GM12878 (cell line): ENCODE measurements around the gene CCNDBP1. TPM values are rescaled to one million over a fixed set of nuclear protein-coding genes. Genes with fewer than 3 reads are reported as not detected.

Source experiments
- ATAC-seq: fragments of 200-7000 bp; cut with Tn5 transposase; 3 replicates; pipeline ENCODE4 v1.9.1; 2020; ENCODE audit warnings: mild to moderate bottlenecking, moderate library complexity
- BruUV-seq: library from RNA; stranded (reverse); fragments of 400-500 nt; replicated peaks from 2 replicates; lab custom pipeline; 2021; lab: Mats Ljungman, UMichigan
- CTCF ChIA-PET: fragments of 300-600 bp; sonication (Branson Sonifier 250); formaldehyde crosslinking; extraction: SDS; loops from one replicate; lab custom pipeline; 2021; ENCODE audit warnings: inconsistent platforms; lab: Yijun Ruan, JAX
- POLR2A ChIA-PET: fragments of 350-600 bp; formaldehyde crosslinking; extraction: SDS; loops from one replicate; lab custom pipeline; 2021; ENCODE audit warnings: inconsistent platforms; lab: Charles Lee
- RAD21 ChIA-PET: fragments of 300-600 bp; sonication (Branson Sonifier 250); formaldehyde crosslinking; loops from one replicate; lab custom pipeline; 2023; ENCODE audit warnings: antibody characterized with exemption; ENCODE audit not compliant: unreplicated experiment; lab: Charles Lee
- SMC1A ChIA-PET: fragments of 300-600 bp; sonication (Branson Sonifier 250); formaldehyde crosslinking; loops from one replicate; lab custom pipeline; 2023; ENCODE audit not compliant: unreplicated experiment, uncharacterized antibody; lab: Charles Lee
- DNase-seq: peaks from one replicate; pipeline ENCODE4 v3.0.0-alpha.2; 2011; ENCODE audit warnings: low read depth, low spot score
- FAIRE-seq: peaks from 3 replicates; lab custom pipeline; 2011; peaks lifted over from hg19 to GRCh38; lab: Jason Lieb, UNC
- H2AFZ ChIP-seq: 2 replicates; pipeline ENCODE4 v1.6.0; 2011; ENCODE audit warnings: low read depth, low read length, control low read depth; ENCODE audit not compliant: control insufficient read depth
- H3K27ac ChIP-seq: 2 replicates; pipeline ENCODE4 v1.5.1; 2011; ENCODE audit warnings: control low read depth; ENCODE audit not compliant: control insufficient read depth, insufficient read depth
- H3K27me3 ChIP-seq, 2 experiments: replicated peaks in 1 of 2; 2 replicates each; pipeline versions ENCODE4 v1.6.0 to v1.6.1; 2011; ENCODE audit warnings: low read length in 1 of 2; ENCODE audit not compliant: control insufficient read depth in 2 of 2, insufficient read depth in 2 of 2
- H3K36me3 ChIP-seq, 2 experiments: 2 replicates each; pipeline ENCODE4 v1.5.1; 2011; ENCODE audit warnings: low read length in 1 of 2; ENCODE audit not compliant: control insufficient read depth in 2 of 2, insufficient read depth in 2 of 2
- H3K4me1 ChIP-seq: 2 replicates; pipeline ENCODE4 v1.6.1; 2011; ENCODE audit warnings: mild to moderate bottlenecking, low read length, moderate library complexity, mixed read lengths; ENCODE audit not compliant: control insufficient read depth, insufficient read depth
- H3K4me2 ChIP-seq: 2 replicates; pipeline ENCODE4 v1.6.0; 2011; ENCODE audit warnings: control low read depth; ENCODE audit not compliant: control insufficient read depth, insufficient read depth
- H3K4me3 ChIP-seq: fragments of 200-600 bp; sonication (generic); 2 replicates; pipeline ENCODE4 v1.5.1; 2016
- H3K79me2 ChIP-seq: 2 replicates; pipeline ENCODE4 v1.6.0; 2011; ENCODE audit warnings: low read length; ENCODE audit not compliant: control insufficient read depth, insufficient read depth
- H3K9ac ChIP-seq: 2 replicates; pipeline ENCODE4 v1.8.0; 2011; ENCODE audit warnings: low read length, control low read depth, mixed read lengths; ENCODE audit not compliant: control insufficient read depth, insufficient read depth
- H3K9me3 ChIP-seq: replicated peaks from 3 replicates; pipeline ENCODE4 v1.5.1; 2011; ENCODE audit warnings: mild to moderate bottlenecking, low read length; ENCODE audit not compliant: control insufficient read depth, insufficient read depth
- H4K20me1 ChIP-seq: 2 replicates; pipeline ENCODE4 v1.6.0; 2011; ENCODE audit not compliant: control insufficient read depth, insufficient read depth
- BCL11A ChIP-seq: IDR thresholded peaks from 2 replicates; pipeline ENCODE4 v1.6.1; 2011; ENCODE audit warnings: low read depth, low read length
- CBX3 ChIP-seq: fragments of 200-600 bp; sonication (generic); IDR thresholded peaks from 2 replicates; pipeline ENCODE4 v1.6.1; 2016; ENCODE audit warnings: low read depth, borderline replicate concordance
- CHD2 ChIP-seq: IDR thresholded peaks from 2 replicates; pipeline ENCODE4 v1.6.1; 2011; ENCODE audit warnings: low read depth, low read length, improper control_type of control experiment, borderline replicate concordance
- CREM ChIP-seq: IDR thresholded peaks from 2 replicates; pipeline ENCODE4 v1.6.1; 2014; ENCODE audit warnings: antibody characterized with exemption, low read depth
- CTCF ChIP-seq, 3 experiments: IDR thresholded peaks in 2 of 3; conservative IDR thresholded peaks in 1 of 3; 2 replicates each; pipeline ENCODE4 v1.5.1; 2011; ENCODE audit warnings: low read depth in 3 of 3, low read length in 3 of 3, mild to moderate bottlenecking in 3 of 3, control low read depth in 2 of 3, moderate library complexity in 2 of 3, inconsistent platforms in 1 of 3, mixed read lengths in 1 of 3; ENCODE audit not compliant: control insufficient read depth in 2 of 3, insufficient read depth in 1 of 3; ENCODE audit errors: extremely low read depth in 1 of 3
- CUX1 ChIP-seq: IDR thresholded peaks from 2 replicates; pipeline ENCODE4 v1.6.1; 2012; ENCODE audit warnings: improper control_type of control experiment, low read depth, low read length; ENCODE audit not compliant: insufficient replicate concordance
- HDAC6 ChIP-seq: fragments of 200-600 bp; sonication (generic); IDR thresholded peaks from one replicate; pipeline ENCODE4 v1.8.0; 2017; ENCODE audit warnings: antibody characterized with exemption; ENCODE audit not compliant: unreplicated experiment
- KAT2A ChIP-seq: conservative IDR thresholded peaks from 2 replicates; pipeline ENCODE4 v1.6.1; 2011; ENCODE audit warnings: low read depth, low read length; ENCODE audit not compliant: control insufficient read depth
- NFYA ChIP-seq: IDR thresholded peaks from 2 replicates; pipeline ENCODE4 v1.6.1; 2011; ENCODE audit warnings: low read depth, mild to moderate bottlenecking, low read length, improper control_type of control experiment, borderline replicate concordance
- RCOR1 ChIP-seq: conservative IDR thresholded peaks from 2 replicates; pipeline ENCODE4 v1.6.1; 2012; ENCODE audit warnings: low read depth, low read length, improper control_type of control experiment
- SMARCA5 ChIP-seq: fragments of 450-650 bp; IDR thresholded peaks from 2 replicates; pipeline ENCODE4 v1.6.1; 2017; ENCODE audit warnings: mild to moderate bottlenecking
- TBL1XR1 ChIP-seq: IDR thresholded peaks from 2 replicates; pipeline ENCODE4 v1.6.1; 2012; ENCODE audit warnings: low read depth, low read length, improper control_type of control experiment
- TCF12 ChIP-seq: IDR thresholded peaks from 2 replicates; pipeline ENCODE4 v1.6.1; 2011; ENCODE audit warnings: low read depth, mild to moderate bottlenecking, low read length
- TCF7 ChIP-seq: IDR thresholded peaks from 2 replicates; pipeline ENCODE4 v1.6.1; 2014; ENCODE audit warnings: antibody characterized with exemption, borderline replicate concordance
- YBX1 ChIP-seq: fragments of 450-650 bp; IDR thresholded peaks from 2 replicates; pipeline ENCODE4 v1.6.1; 2016; ENCODE audit warnings: antibody characterized with exemption
- ZNF274 ChIP-seq: IDR thresholded peaks from one replicate; pipeline ENCODE4 v1.8.0; 2011; ENCODE audit not compliant: insufficient read length, insufficient read depth
- WGBS: methylation state at CpG from one replicate; pipeline ENCODE4 v1.1.6; 2016; ENCODE audit warnings: low lambda C conversion rate; ENCODE audit not compliant: insufficient replicate concordance, insufficient coverage; ENCODE audit errors: missing lambda C conversion rate; 5-methylcytosine and 5-hydroxymethylcytosine counted together
- in situ Hi-C: fragments of 300-500 bp; cut with MboI; formaldehyde crosslinking; loops from 9 replicates; pipeline ENCODE4 v1.14.3; 2018; ENCODE audit warnings: mixed read lengths
- intact Hi-C: fragments of 100-400 bp; cut with micrococcal nuclease; formaldehyde crosslinking; loops from one replicate; pipeline ENCODE4 v1.14.2; 2022; ENCODE audit not compliant: unreplicated experiment
- polyA plus RNA-seq, 11 experiments: library from polyadenylated mRNA; depleted of rRNA in 4 of 11; unstranded in 6 of 11; stranded (reverse) in 5 of 11; fragments of >200 nt; fragmentation: Nextera tagmentation in 4 of 11; fragmentation: Illumina TruSeq in 1 of 11; extraction: Ambion mirVana in 4 of 11; extraction: Trizol in 1 of 11; gene quantifications; 1 replicate in 1 of 11; 2 replicates in 10 of 11; pipeline versions ENCODE4 v1.2.1 to v1.2.3, GENCODE V29; 2011 to 2016; ENCODE audit warnings: inconsistent platforms in 2 of 11, missing spikeins in 2 of 11, low read depth in 1 of 11
- total RNA-seq, 4 experiments: library from RNA; depleted of rRNA in 3 of 4; stranded (reverse); fragments of >200 nt in 3 of 4; fragmentation: Illumina TruSeq in 1 of 4; extraction: Trizol in 1 of 4; gene quantifications; 2 replicates each; pipeline versions ENCODE4 v1.2.1 to v1.2.3, GENCODE V29; 2013 to 2021

CCNDBP1 gene
- total and polyA plus RNA-seq, 10 of the 15 experiments (the other 5 are each of a cell fraction or from before 2014, with no cell fraction given): 30.1 to 86.7 (median 42.2) TPM

GRCh38 chr15:43190178-43190577, 5.0 kb downstream of the CCNDBP1 start:
- H3K79me2 ChIP-seq: peaks cover 15% of the 10 kb centered on the region
- TF ChIP-seq TBL1XR1 (no peak), BCL11A (no peak), ZNF274 (no peak), YBX1 (no peak), CUX1 (no peak), RCOR1 (no peak), CTCF (IDR thresholded peaks at IDR 0.05 in 2 of 3, conservative IDR thresholded peaks at IDR 0.05 in 1 of 3; ENCODE audit: control insufficient read depth in 2 of 3, extremely low read depth in 1 of 3, insufficient read depth in 1 of 3, low read depth in 3 of 3, low read length in 3 of 3) (no peak), TCF7 (no peak), KAT2A (no peak), CHD2 (no peak), TCF12 (no peak), NFYA (no peak), HDAC6 (no peak), SMARCA5 (no peak), CREM (no peak), CBX3 (no peak)
- ATAC-seq (no peak), DNase-seq (no peak), FAIRE-seq (no peak)
- ChIA-PET POLR2A (no interaction called here), SMC1A (interaction anchor here (1.0 to 1.9 kb wide), 5 partner anchors 14 to 96 kb away, joined by 3 to 6 read pairs (median 5); no protein-coding TSS in a partner anchor), RAD21 (interaction anchor here (1.2 to 6.5 kb wide), 3 partner anchors 14 to 96 kb away, joined by 4 to 28 read pairs (median 9); no protein-coding TSS in a partner anchor), CTCF (interaction anchor here (1.2 to 6.8 kb wide), 5 partner anchors 14 to 96 kb away, joined by 3 to 70 read pairs (median 21); partner anchors contain the start of gene TGM5)
- in situ Hi-C loops: no loop called here
- no peak overlapping the region for H3K9ac ChIP-seq
- H3K4me1 ChIP-seq: no peaks in the 10 kb centered on the region
- H4K20me1 ChIP-seq: no peaks in the 10 kb centered on the region
- no peak overlapping the region for H3K27ac ChIP-seq
- H3K4me2 ChIP-seq: no peak overlapping the region
- H3K27me3 ChIP-seq: no peaks in the 10 kb centered on the region
- H3K9me3 ChIP-seq: no peaks in the 10 kb centered on the region
- no peak overlapping the region for H3K4me3 ChIP-seq
- H3K36me3 ChIP-seq: peaks cover 2 to 29% of the 10 kb centered on the region in 2 experiments; a peak in 3 of 4 replicates
- no peak overlapping the region for H2AFZ ChIP-seq
- intact Hi-C loops: no loop called here
- 93% methylated on average over 1 of the region's 1 CpG for WGBS
- no TSS peak for BruUV-seq
